ENCODE data around the gene BABAM2.

Gene BABAM2

GRCh38 chr2:28136556-28136955 is 246.0 kb downstream of the BABAM2 start:
- DNase-seq: no peak

GRCh38 chr2:28137221-28137620 is 246.7 kb downstream of the BABAM2 start:
- DNase-seq: peak; percentile 6

- DNase-seq: no peak
These were observed 251.9 kb downstream of the BABAM2 start for GRCh38 chr2:28142386-28142785.

- DNase-seq: no peak
These were observed 257.5 kb downstream of the BABAM2 start for GRCh38 chr2:28148000-28148399.

- DNase-seq: no peak
These were observed 258.0 kb downstream of the BABAM2 start for GRCh38 chr2:28148566-28148965.

GRCh38 chr2:28150236-28150915 is 259.8 kb downstream of the BABAM2 start:
- no peak for DNase-seq

- no peak for DNase-seq
These were observed 260.5 kb downstream of the BABAM2 start for GRCh38 chr2:28150994-28151393.

- DNase-seq: no peak
These were observed 262.2 kb downstream of the BABAM2 start for GRCh38 chr2:28152585-28153280.

- peak; percentile 39 for DNase-seq
These were observed 263.3 kb downstream of the BABAM2 start for GRCh38 chr2:28153851-28154250.

GRCh38 chr2:28155086-28155485 is 264.6 kb downstream of the BABAM2 start:
- DNase-seq: no peak

- peak; percentile 19 for DNase-seq
These were observed 265.1 kb downstream of the BABAM2 start for GRCh38 chr2:28155627-28156026.

- no peak for DNase-seq
These were observed 268.3 kb downstream of the BABAM2 start for GRCh38 chr2:28158791-28159190.

- no peak for DNase-seq
These were observed 270.5 kb downstream of the BABAM2 start for GRCh38 chr2:28160986-28161425.

- DNase-seq: no peak
These were observed 270.9 kb downstream of the BABAM2 start for GRCh38 chr2:28161466-28161865.

GRCh38 chr2:28162564-28162963 is 272.0 kb downstream of the BABAM2 start:
- DNase-seq: no peak

- DNase-seq: no peak
These were observed 272.5 kb downstream of the BABAM2 start for GRCh38 chr2:28163028-28163427.

GRCh38 chr2:28163627-28164279 is 273.2 kb downstream of the BABAM2 start:
- no peak for DNase-seq

- DNase-seq: peak; percentile 68
These were observed 273.8 kb downstream of the BABAM2 start for GRCh38 chr2:28164280-28164801.

GRCh38 chr2:28165087-28165635 is 274.6 kb downstream of the BABAM2 start:
- DNase-seq: no peak

- no peak for DNase-seq
These were observed 276.4 kb downstream of the BABAM2 start for GRCh38 chr2:28166956-28167355.

GRCh38 chr2:28168376-28168775 is 277.8 kb downstream of the BABAM2 start:
- DNase-seq: no peak

GRCh38 chr2:28169492-28169891 is 279.0 kb downstream of the BABAM2 start:
- no peak for DNase-seq

GRCh38 chr2:28172114-28172898 is 281.8 kb downstream of the BABAM2 start:
- DNase-seq: no peak
